ENCODE measurements around the gene PRSS33. TPM values are rescaled to one million over a fixed set of nuclear protein-coding genes. Genes with fewer than 3 reads are reported as not detected.

PRSS33 gene
- total RNA-seq, 1 donor from 2014 or later, result not detected

DNA sequence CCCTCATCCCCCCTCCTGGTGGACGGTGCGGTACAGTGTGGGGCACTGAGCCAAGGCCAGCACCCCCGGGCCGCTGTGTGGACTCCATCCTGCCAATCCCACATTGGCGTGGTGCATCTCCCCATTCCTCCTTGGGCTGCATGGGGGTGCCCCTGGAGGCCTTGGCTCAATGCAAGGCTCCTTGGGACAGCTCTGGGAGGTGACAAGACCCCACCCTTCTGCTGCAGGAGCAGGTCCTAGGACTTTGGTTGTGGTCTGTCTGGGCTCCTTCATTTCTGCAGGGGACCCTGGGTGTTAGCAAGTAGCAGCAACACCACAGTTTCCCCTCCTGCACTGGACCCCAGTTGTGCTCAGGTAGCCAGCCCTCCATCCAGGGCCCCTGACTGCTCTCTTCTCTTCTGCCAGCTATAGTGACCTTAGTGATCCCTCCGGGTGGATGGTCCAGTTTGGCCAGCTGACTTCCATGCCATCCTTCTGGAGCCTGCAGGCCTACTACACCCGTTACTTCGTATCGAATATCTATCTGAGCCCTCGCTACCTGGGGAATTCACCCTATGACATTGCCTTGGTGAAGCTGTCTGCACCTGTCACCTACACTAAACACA is 31.0 kb upstream of the PRSS33 start:
- peak overlapping the region; percentile 52 for H3K4me3 Mint-ChIP-seq (ENCODE audit: low read depth)
- H3K27me3 Mint-ChIP-seq (ENCODE audit: low read depth), result no peaks in the 10 kb centered on the region
- intact Hi-C loops (cut with micrococcal nuclease), result no loop called here
- no peaks in the 10 kb centered on the region for H3K4me1 Mint-ChIP-seq (ENCODE audit: low read depth)
- no peaks in the 10 kb centered on the region for H3K9me3 Mint-ChIP-seq
- H3K27ac Mint-ChIP-seq, result no peak overlapping the region
- DNase-seq (ENCODE audit: low spot score), result no peak
- no peaks in the 10 kb centered on the region for H3K36me3 Mint-ChIP-seq (ENCODE audit: low read depth)

GRCh38 chr16:2817340-2818271 is 30.2 kb upstream of the PRSS33 start:
- Mint-ChIP-seq H3K27ac (no peak overlapping the region), H3K4me3 (ENCODE audit: low read depth) (peak overlapping the region; percentile 52)
- intact Hi-C loops (cut with micrococcal nuclease), result no loop called here

DNA sequence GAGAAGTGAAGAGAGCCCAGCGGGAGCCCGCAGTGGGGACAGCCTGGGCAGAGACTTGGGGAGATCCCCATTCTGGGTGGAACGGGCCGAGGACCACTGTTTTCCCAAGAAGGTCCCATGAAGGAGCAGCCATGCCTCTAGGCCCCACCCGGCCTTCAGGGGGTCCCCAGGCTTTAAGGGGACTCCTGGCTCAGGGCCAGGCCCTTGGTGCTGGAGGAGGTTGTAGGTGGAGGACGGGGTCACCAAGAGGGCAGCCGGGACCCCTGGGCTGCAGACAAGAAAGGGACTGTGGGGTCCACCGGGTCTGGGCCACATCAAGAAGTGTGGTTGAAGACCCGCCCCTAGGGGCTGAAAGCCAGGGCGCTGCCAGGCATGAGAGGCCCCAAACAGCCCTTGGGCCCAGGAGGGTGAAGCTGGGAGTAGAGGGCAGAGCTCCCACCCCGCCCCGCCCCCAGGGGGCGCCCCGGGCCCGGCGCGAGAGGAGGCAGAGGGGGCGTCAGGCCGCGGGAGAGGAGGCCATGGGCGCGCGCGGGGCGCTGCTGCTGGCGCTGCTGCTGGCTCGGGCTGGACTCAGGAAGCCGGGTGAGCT is 29.5 kb upstream of the PRSS33 start, which contains the start of gene PRSS21:
Gene PRSS21 (plus strand): TSS at position 487 of the 589 bp plus-strand sequence. CDS start 32 bp downstream, at position 519.
- Mint-ChIP-seq H3K9me3 (no peaks in the 10 kb centered on the region), H3K4me3 (ENCODE audit: low read depth) (peak within 1 kb of the TSS; percentile 52), H3K27me3 (ENCODE audit: low read depth) (no peaks in the 10 kb centered on the region), H3K27ac (no peak within 1 kb of the TSS), H3K36me3 (ENCODE audit: low read depth) (no peaks in the 10 kb centered on the region), H3K4me1 (ENCODE audit: low read depth) (no peaks in the 10 kb centered on the region)
- no peak for DNase-seq (ENCODE audit: low spot score)
- intact Hi-C loops (cut with micrococcal nuclease), result no loop called here

More at GRCh38 chr16:2817340-2818271, 30.2 kb upstream of the PRSS33 start:
- H3K36me3 Mint-ChIP-seq (ENCODE audit: low read depth), result no peaks in the 10 kb centered on the region
- H3K9me3 Mint-ChIP-seq, result no peaks in the 10 kb centered on the region
- H3K27me3 Mint-ChIP-seq (ENCODE audit: low read depth), result no peaks in the 10 kb centered on the region
- H3K4me1 Mint-ChIP-seq (ENCODE audit: low read depth), result no peaks in the 10 kb centered on the region
- DNase-seq (ENCODE audit: low spot score), result no peak

DNA sequence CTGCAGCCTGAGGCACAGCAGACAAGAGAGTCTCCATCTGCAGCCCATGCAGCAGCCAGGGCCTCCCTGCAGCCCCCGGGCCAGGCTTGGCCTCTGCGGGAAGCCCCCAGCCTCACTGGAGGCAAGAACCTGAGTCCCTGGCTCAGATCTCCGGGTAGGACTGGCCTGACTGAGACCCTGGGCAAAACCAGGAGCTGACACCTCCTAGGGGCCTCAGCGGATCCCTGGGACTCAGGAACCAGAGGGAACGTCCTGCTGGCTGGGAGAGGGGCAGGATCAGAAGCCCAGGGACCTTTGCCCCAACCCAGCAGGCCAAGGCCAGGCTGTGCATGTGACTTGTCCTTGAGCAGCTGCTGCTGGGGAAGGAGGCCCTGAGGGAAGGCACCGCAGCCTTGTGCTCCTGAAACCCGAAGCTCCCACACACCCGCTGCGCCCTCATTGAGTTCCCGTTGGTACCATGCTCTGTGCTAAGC is 28.0 kb upstream of the PRSS33 start:
- no peak overlapping the region for H3K27ac Mint-ChIP-seq
- H3K4me3 Mint-ChIP-seq (ENCODE audit: low read depth), result no peak overlapping the region
- H3K27me3 Mint-ChIP-seq (ENCODE audit: low read depth), result no peaks in the 10 kb centered on the region
- no peaks in the 10 kb centered on the region for H3K36me3 Mint-ChIP-seq (ENCODE audit: low read depth)
- no peaks in the 10 kb centered on the region for H3K9me3 Mint-ChIP-seq
- intact Hi-C loops (cut with micrococcal nuclease), result no loop called here
- H3K4me1 Mint-ChIP-seq (ENCODE audit: low read depth), result no peaks in the 10 kb centered on the region
- no peak for DNase-seq (ENCODE audit: low spot score)

DNA sequence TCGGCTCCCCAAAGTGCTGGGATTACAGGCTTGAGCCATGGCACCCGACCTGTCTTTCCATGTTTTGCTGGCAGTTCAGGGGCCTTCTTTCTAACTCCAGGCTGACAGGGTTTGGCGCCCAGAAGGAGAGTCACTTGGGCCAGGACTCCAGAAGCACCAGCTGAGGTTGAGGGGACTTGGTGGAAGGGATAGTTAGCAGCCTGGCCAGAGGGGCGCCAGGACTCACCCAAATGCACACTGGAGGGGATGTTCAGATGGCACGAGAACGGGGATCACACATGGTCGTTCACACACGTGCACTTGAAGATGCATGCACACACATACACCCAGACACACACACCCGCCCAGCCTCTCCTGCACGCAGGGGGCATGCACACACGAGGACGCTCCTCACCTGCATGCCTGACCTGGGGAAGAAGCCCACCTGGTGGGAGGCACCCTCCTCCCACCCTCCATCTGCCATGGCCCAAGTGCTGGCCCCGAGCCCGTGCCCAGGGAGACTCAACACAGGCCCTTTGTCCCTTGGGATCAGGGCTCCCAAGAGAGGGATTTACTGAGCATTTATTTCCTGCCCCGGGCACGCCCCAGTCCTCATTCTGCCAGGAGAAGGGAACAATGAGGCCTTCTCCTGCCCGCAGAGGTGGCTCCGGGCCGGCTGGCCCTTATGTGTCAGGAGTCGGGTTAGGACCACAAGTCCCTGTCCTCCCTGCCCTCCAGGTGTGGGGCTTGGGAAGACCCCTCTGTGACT is 27.4 kb upstream of the PRSS33 start:
- no peak for DNase-seq (ENCODE audit: low spot score)
- Mint-ChIP-seq H3K27me3 (ENCODE audit: low read depth) (peaks cover 3% of the 10 kb centered on the region), H3K4me3 (ENCODE audit: low read depth) (no peak overlapping the region), H3K4me1 (ENCODE audit: low read depth) (no peaks in the 10 kb centered on the region), H3K9me3 (no peaks in the 10 kb centered on the region), H3K27ac (no peak overlapping the region), H3K36me3 (ENCODE audit: low read depth) (no peaks in the 10 kb centered on the region)
- intact Hi-C loops (cut with micrococcal nuclease), result no loop called here

DNA sequence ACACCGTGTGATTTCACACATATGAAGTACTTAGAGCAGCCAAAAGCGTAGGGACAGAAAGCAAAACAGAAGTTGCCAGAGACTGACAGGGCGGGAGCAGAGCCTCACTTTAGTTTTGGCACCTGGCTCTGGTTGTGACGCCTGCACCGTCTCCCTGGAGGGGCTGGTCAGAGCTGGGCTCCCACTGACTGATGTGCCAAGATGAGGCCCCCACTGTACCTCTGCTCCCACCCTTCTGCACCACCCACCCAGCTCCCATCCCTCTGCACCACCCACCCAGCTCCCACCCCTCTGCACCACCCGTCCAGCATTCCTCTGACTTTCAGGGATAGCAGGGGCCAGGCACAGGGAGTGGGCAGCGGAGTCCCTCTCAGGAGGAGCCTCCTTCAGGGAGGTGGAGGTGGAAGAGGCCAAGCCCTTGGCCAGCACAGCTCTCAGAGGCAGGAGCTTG is 26.4 kb upstream of the PRSS33 start:
- H3K9me3 Mint-ChIP-seq, result no peaks in the 10 kb centered on the region
- no peak for DNase-seq (ENCODE audit: low spot score)
- H3K27ac Mint-ChIP-seq, result no peak overlapping the region
- no peaks in the 10 kb centered on the region for H3K36me3 Mint-ChIP-seq (ENCODE audit: low read depth)
- no peaks in the 10 kb centered on the region for H3K4me1 Mint-ChIP-seq (ENCODE audit: low read depth)
- H3K27me3 Mint-ChIP-seq (ENCODE audit: low read depth), result peaks cover 12% of the 10 kb centered on the region
- no peak overlapping the region for H3K4me3 Mint-ChIP-seq (ENCODE audit: low read depth)
- intact Hi-C loops (cut with micrococcal nuclease), result no loop called here

DNA sequence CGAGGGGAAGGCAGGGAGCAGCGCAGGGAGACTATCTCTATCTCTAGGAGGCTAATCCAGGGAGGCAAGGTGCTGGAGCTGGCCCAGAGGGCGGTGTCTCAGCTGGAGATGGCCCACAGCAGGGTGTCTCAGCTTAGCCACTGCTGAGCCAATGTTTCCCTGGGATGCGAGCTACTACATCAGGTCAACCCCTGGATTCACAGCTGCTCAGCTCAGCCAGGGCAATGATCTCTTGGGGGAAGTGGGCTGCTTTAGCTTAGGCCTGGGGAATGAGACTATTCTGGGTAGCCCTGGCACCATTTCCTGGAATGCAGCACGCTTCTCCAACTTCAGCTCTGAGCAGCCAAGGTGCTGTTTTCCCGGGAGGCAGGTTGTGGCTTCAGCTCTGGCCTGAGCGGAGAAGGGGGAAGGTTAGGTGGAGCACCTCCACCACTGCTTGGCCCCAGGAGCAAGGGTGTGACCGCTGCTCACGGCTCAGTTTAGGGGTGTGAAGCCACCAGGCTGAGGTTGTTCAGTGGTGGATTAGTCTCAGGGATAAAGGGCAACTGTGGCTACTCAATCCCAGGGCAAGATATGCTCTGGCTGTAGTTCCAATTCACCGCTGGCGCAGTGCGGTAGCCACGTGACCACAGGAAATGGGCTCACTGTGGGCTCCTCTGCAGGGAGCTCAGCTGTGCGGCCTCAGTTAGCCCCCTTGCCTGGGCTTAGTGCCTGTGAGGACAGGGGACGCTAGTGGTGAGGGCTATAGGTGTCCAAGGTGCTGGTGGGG is 24.5 kb upstream of the PRSS33 start:
- Mint-ChIP-seq H3K4me3 (ENCODE audit: low read depth) (no peak overlapping the region), H3K27me3 (ENCODE audit: low read depth) (peaks cover 18% of the 10 kb centered on the region), H3K4me1 (ENCODE audit: low read depth) (no peaks in the 10 kb centered on the region), H3K36me3 (ENCODE audit: low read depth) (no peaks in the 10 kb centered on the region), H3K9me3 (no peaks in the 10 kb centered on the region), H3K27ac (no peak overlapping the region)
- no peak for DNase-seq (ENCODE audit: low spot score)
- intact Hi-C loops (cut with micrococcal nuclease), result no loop called here

DNA sequence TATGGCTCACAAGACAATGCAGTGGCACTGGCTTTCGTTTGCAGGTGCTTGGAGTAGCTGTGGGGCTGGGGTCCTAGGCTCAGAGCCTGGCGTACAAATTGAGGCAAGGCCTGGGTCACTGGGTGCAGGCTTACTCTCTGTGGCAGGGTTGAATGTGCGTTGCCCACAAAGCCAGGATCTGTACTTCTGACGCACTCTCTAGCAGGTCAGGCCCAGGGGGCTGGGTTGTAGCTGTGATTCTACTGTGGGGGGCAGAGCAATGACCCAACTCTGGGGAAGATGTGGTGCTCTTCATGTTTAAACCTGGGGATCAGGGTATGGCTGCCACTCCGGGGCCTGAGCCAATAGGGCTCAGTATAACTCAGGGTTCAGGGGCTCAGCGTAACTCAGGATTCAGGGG is 23.3 kb upstream of the PRSS33 start:
- H3K36me3 Mint-ChIP-seq (ENCODE audit: low read depth), result no peaks in the 10 kb centered on the region
- intact Hi-C loops (cut with micrococcal nuclease), result no loop called here

DNA sequence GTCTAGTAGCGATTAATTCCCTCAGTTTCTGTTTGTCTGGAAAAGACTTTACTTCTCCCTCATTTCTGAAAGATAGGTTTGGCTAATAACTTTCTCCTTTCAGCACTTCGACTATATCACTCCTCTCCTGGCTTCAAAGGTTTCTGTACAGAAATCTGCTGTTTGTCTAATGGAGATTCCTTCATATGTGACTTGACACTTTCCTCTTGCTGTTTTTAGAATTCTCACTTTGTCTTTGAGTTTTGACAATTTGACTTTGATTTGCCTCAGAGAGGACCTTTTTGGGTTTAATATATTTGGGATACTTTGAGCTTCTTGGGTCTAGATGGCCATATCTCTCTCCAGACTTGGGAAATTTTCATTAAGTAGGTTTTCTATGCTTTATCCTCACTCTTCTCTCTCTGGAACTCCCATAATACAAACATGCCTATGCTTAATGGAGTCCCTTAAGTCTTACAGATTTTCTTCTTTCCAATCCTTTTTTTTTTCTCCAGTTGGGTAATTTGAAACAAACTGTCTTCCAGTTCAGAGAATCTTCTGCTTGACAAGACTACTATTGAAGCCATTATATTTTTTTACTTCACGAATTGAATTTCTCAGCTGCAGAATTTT is 21.9 kb upstream of the PRSS33 start:
- intact Hi-C loops (cut with micrococcal nuclease), result no loop called here
- H3K27ac Mint-ChIP-seq, result peak overlapping the region; percentile 15
- no peaks in the 10 kb centered on the region for H3K4me1 Mint-ChIP-seq (ENCODE audit: low read depth)
- H3K4me3 Mint-ChIP-seq (ENCODE audit: low read depth), result no peak overlapping the region
- peaks cover 5% of the 10 kb centered on the region for H3K9me3 Mint-ChIP-seq
- no peaks in the 10 kb centered on the region for H3K36me3 Mint-ChIP-seq (ENCODE audit: low read depth)
- H3K27me3 Mint-ChIP-seq (ENCODE audit: low read depth), result peaks cover 19% of the 10 kb centered on the region
- DNase-seq (ENCODE audit: low spot score), result no peak

More for the DNA sequence above, 23.3 kb upstream of the PRSS33 start:
- Mint-ChIP-seq H3K4me1 (ENCODE audit: low read depth) (no peaks in the 10 kb centered on the region), H3K9me3 (no peaks in the 10 kb centered on the region), H3K27me3 (ENCODE audit: low read depth) (peaks cover 18% of the 10 kb centered on the region), H3K27ac (no peak overlapping the region), H3K4me3 (ENCODE audit: low read depth) (no peak overlapping the region)
- DNase-seq (ENCODE audit: low spot score), result no peak

DNA sequence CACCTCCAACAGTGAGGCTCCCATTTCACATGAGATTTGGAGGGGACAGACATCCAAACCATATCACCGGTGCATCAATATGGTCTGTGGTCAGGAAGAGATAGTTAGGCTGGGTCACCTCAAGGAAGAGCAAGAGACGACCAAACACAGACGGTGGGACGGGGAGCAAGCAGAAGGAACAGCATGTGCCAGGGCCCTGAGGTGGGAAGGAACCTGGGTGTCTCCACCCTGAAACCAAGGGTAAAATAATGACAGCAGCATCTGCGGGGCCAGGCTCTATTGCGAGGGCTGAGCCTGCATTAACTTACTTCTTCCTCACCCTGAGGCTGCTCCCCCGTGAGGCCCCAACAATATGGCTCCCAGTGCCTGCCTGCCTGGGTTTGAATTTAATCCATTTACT is 20.8 kb upstream of the PRSS33 start:
- Mint-ChIP-seq H3K27me3 (ENCODE audit: low read depth) (peaks cover 20% of the 10 kb centered on the region), H3K4me3 (ENCODE audit: low read depth) (no peak overlapping the region), H3K4me1 (ENCODE audit: low read depth) (no peaks in the 10 kb centered on the region), H3K9me3 (peaks cover 12% of the 10 kb centered on the region), H3K27ac (no peak overlapping the region), H3K36me3 (ENCODE audit: low read depth) (no peaks in the 10 kb centered on the region)
- intact Hi-C loops (cut with micrococcal nuclease), result no loop called here
- DNase-seq (ENCODE audit: low spot score), result no peak

- no peaks in the 10 kb centered on the region for H3K36me3 Mint-ChIP-seq (ENCODE audit: low read depth)
- intact Hi-C loops (cut with micrococcal nuclease), result no loop called here
- H3K4me1 Mint-ChIP-seq (ENCODE audit: low read depth), result no peaks in the 10 kb centered on the region
- no peak for DNase-seq (ENCODE audit: low spot score)
- peaks cover 12% of the 10 kb centered on the region for H3K9me3 Mint-ChIP-seq
- no peak overlapping the region for H3K27ac Mint-ChIP-seq
- no peak overlapping the region for H3K4me3 Mint-ChIP-seq (ENCODE audit: low read depth)
- peaks cover 20% of the 10 kb centered on the region for H3K27me3 Mint-ChIP-seq (ENCODE audit: low read depth)
These were observed 18.9 kb upstream of the PRSS33 start for GRCh38 chr16:2806286-2806685.

Measured in activated T-helper 2 cell treated with anti-CD3 and anti-CD28 coated beads, Interferon-gamma antibody, Interleukin-2, Interleukin-4, amounts not matched to agents 10 μg/mL and 5 μg/mL and 100 μg/mL, durations not matched to agents 14 hours and 24 hours and 36 hours (primary cell).